Measurements from ENCODE around the gene TAF9B.

DNA sequence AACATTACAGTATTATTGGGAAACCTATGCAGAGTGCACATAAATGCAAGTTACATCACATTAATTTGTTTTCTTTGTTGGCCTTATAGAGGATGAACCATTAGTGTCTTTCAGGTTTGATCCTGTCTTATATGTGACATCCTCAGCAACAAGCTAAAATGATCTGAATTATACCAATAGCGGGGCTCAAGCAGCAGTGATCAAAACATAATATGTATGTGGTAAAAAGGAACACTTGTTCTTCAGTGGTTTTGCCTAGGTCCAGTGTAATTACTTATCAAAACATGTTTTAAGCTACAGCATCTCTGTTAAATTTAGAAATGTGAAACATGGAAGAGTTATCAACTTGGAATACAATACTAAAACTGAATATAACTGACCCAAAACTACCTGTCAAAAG lies 9.1 kb downstream of the TAF9B start:
- TF ChIP-seq, protein P1, sequence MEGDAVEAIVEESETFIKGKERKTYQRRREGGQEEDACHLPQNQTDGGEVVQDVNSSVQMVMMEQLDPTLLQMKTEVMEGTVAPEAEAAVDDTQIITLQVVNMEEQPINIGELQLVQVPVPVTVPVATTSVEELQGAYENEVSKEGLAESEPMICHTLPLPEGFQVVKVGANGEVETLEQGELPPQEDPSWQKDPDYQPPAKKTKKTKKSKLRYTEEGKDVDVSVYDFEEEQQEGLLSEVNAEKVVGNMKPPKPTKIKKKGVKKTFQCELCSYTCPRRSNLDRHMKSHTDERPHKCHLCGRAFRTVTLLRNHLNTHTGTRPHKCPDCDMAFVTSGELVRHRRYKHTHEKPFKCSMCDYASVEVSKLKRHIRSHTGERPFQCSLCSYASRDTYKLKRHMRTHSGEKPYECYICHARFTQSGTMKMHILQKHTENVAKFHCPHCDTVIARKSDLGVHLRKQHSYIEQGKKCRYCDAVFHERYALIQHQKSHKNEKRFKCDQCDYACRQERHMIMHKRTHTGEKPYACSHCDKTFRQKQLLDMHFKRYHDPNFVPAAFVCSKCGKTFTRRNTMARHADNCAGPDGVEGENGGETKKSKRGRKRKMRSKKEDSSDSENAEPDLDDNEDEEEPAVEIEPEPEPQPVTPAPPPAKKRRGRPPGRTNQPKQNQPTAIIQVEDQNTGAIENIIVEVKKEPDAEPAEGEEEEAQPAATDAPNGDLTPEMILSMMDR (IDR thresholded peaks at IDR 0.05; ENCODE audit: low read depth, low read length), result no peak
- TF ChIP-seq EZH2phosphoT487 (IDR thresholded peaks at IDR 0.05; ENCODE audit: low read depth), result no peak
